Memory B cell (primary cell): Measurements from ENCODE around the gene ZNF391.
"Not testable (repeated sequence)": the region's sequence is repeated elsewhere in the genome, so short reads cannot be mapped to it uniquely, and the experiment has no call there.

Source experiments
- ATAC-seq: fragments of 150-1000 bp; cut with Tn5 transposase; 2 replicates; pipeline ENCODE4 v1.10.0; 2021; ENCODE audit warnings: low read depth, mild to moderate bottlenecking, moderate library complexity
- DNase-seq, 2 donors: peaks; one replicate each; pipeline ENCODE4 v3.0.0; 2022; ENCODE audit warnings: low spot score in 2 of 2
- H3K27ac Mint-ChIP-seq: one replicate; pipeline ENCODE4 v1.8.0; 2022; ENCODE audit warnings: mild to moderate bottlenecking, moderate library complexity, mixed read lengths
- H3K27me3 Mint-ChIP-seq: one replicate; pipeline ENCODE4 v1.8.0; 2022; ENCODE audit warnings: mixed read lengths
- H3K36me3 Mint-ChIP-seq: one replicate; pipeline ENCODE4 v1.8.0; 2022; ENCODE audit warnings: mild to moderate bottlenecking, mixed read lengths
- H3K4me1 Mint-ChIP-seq: one replicate; pipeline ENCODE4 v1.8.0; 2022; ENCODE audit warnings: mixed read lengths
- H3K4me3 Mint-ChIP-seq: one replicate; pipeline ENCODE4 v1.8.0; 2022; ENCODE audit warnings: mild to moderate bottlenecking, moderate library complexity, mixed read lengths
- H3K9me3 Mint-ChIP-seq: one replicate; pipeline ENCODE4 v1.8.0; 2022; ENCODE audit warnings: mixed read lengths

Gene ZNF391

GRCh38 chr6:27400877-27401642 is 12.5 kb downstream of the ZNF391 start:
- ATAC-seq (no peak), DNase-seq (no peak)
- Mint-ChIP-seq H3K4me3 (no peak overlapping the region), H3K4me1 (no peaks in the 10 kb centered on the region), H3K36me3 (peaks cover 48% of the 10 kb centered on the region), H3K9me3 (peaks cover 27% of the 10 kb centered on the region), H3K27me3 (peaks cover 2% of the 10 kb centered on the region), H3K27ac (no peak overlapping the region)

- ATAC-seq = no peak
- Mint-ChIP-seq H3K27ac (no peak overlapping the region), H3K4me3 (no peak overlapping the region), H3K36me3 (peaks cover 22% of the 10 kb centered on the region), H3K27me3 (peaks cover 2% of the 10 kb centered on the region), H3K9me3 (peaks cover 21% of the 10 kb centered on the region), H3K4me1 (peaks cover 6% of the 10 kb centered on the region)
- DNase-seq = no peak
These were observed 17.5 kb downstream of the ZNF391 start for GRCh38 chr6:27406085-27406484.

- Mint-ChIP-seq H3K9me3 (peaks cover 13% of the 10 kb centered on the region), H3K4me1 (peaks cover 6% of the 10 kb centered on the region), H3K27me3 (peaks cover 2% of the 10 kb centered on the region), H3K4me3 (no peak overlapping the region), H3K27ac (no peak overlapping the region), H3K36me3 (peaks cover 13% of the 10 kb centered on the region)
- DNase-seq (no peak), ATAC-seq (no peak)
These were observed 18.7 kb downstream of the ZNF391 start for GRCh38 chr6:27407153-27407814.

GRCh38 chr6:27414300-27414699 is 25.7 kb downstream of the ZNF391 start:
- Mint-ChIP-seq H3K27me3 (peaks cover 1% of the 10 kb centered on the region), H3K4me3 (no peak overlapping the region), H3K27ac (no peak overlapping the region), H3K36me3 (peaks cover 6% of the 10 kb centered on the region), H3K9me3 (peaks cover 8% of the 10 kb centered on the region), H3K4me1 (no peaks in the 10 kb centered on the region)
- no peak for DNase-seq
- no peak for ATAC-seq

- DNase-seq = no peak
- peaks cover 5% of the 10 kb centered on the region for H3K27me3 Mint-ChIP-seq
- peaks cover 5% of the 10 kb centered on the region for H3K36me3 Mint-ChIP-seq
- no peak for ATAC-seq
- H3K9me3 Mint-ChIP-seq = peaks cover 7% of the 10 kb centered on the region
- no peak overlapping the region for H3K4me3 Mint-ChIP-seq
- no peak overlapping the region for H3K27ac Mint-ChIP-seq
- H3K4me1 Mint-ChIP-seq = no peaks in the 10 kb centered on the region
These were observed 26.4 kb downstream of the ZNF391 start for GRCh38 chr6:27414996-27415395.

GRCh38 chr6:27415898-27416297 is 27.3 kb downstream of the ZNF391 start:
- DNase-seq (no peak), ATAC-seq (no peak)
- H3K36me3 Mint-ChIP-seq = peaks cover 5% of the 10 kb centered on the region
- peaks cover 5% of the 10 kb centered on the region for H3K9me3 Mint-ChIP-seq
- peaks cover 5% of the 10 kb centered on the region for H3K27me3 Mint-ChIP-seq
- no peaks in the 10 kb centered on the region for H3K4me1 Mint-ChIP-seq
- H3K4me3 Mint-ChIP-seq = no peak overlapping the region
- no peak overlapping the region for H3K27ac Mint-ChIP-seq

- ATAC-seq (no peak), DNase-seq (no peak)
- Mint-ChIP-seq H3K4me3 (no peak overlapping the region), H3K27ac (no peak overlapping the region), H3K9me3 (peaks cover 5% of the 10 kb centered on the region), H3K27me3 (peaks cover 5% of the 10 kb centered on the region), H3K36me3 (peaks cover 6% of the 10 kb centered on the region), H3K4me1 (no peaks in the 10 kb centered on the region)
These were observed 30.8 kb downstream of the ZNF391 start for GRCh38 chr6:27419363-27419762.

- ATAC-seq (no peak), DNase-seq (no peak)
- Mint-ChIP-seq H3K27ac (no peak overlapping the region), H3K4me3 (no peak overlapping the region), H3K27me3 (peaks cover 4% of the 10 kb centered on the region), H3K36me3 (peaks cover 4% of the 10 kb centered on the region), H3K4me1 (no peaks in the 10 kb centered on the region), H3K9me3 (peaks cover 1% of the 10 kb centered on the region)
These were observed 34.2 kb downstream of the ZNF391 start for GRCh38 chr6:27422651-27423332.

- H3K27me3 Mint-ChIP-seq, H3K36me3 Mint-ChIP-seq, ATAC-seq, H3K9me3 Mint-ChIP-seq, H3K27ac Mint-ChIP-seq, H3K4me1 Mint-ChIP-seq, H3K4me3 Mint-ChIP-seq, DNase-seq: not testable (repeated sequence)
These were observed 36.3 kb downstream of the ZNF391 start for GRCh38 chr6:27424851-27425250.

- DNase-seq (no peak), ATAC-seq (no peak)
- Mint-ChIP-seq H3K4me3 (no peak overlapping the region), H3K27me3 (no peaks in the 10 kb centered on the region), H3K36me3 (peaks cover 2% of the 10 kb centered on the region), H3K4me1 (no peaks in the 10 kb centered on the region), H3K9me3 (peaks cover 1% of the 10 kb centered on the region), H3K27ac (no peak overlapping the region)
These were observed 37.6 kb downstream of the ZNF391 start for GRCh38 chr6:27426045-27426620.

GRCh38 chr6:27428502-27428901 is 39.9 kb downstream of the ZNF391 start:
- Mint-ChIP-seq H3K27ac (no peak overlapping the region), H3K27me3 (no peaks in the 10 kb centered on the region), H3K36me3 (peaks cover 2% of the 10 kb centered on the region), H3K4me1 (no peaks in the 10 kb centered on the region), H3K9me3 (peaks cover 1% of the 10 kb centered on the region), H3K4me3 (no peak overlapping the region)
- DNase-seq = no peak
- ATAC-seq = no peak

- Mint-ChIP-seq H3K4me1 (no peaks in the 10 kb centered on the region), H3K27me3 (no peaks in the 10 kb centered on the region), H3K27ac (no peak overlapping the region), H3K9me3 (peaks cover 5% of the 10 kb centered on the region), H3K4me3 (no peak overlapping the region), H3K36me3 (peaks cover 5% of the 10 kb centered on the region)
- DNase-seq (no peak), ATAC-seq (no peak)
These were observed 40.4 kb downstream of the ZNF391 start for GRCh38 chr6:27428966-27429365.

- no peaks in the 10 kb centered on the region for H3K4me1 Mint-ChIP-seq
- no peak overlapping the region for H3K27ac Mint-ChIP-seq
- peaks cover 8% of the 10 kb centered on the region for H3K36me3 Mint-ChIP-seq
- no peak overlapping the region for H3K4me3 Mint-ChIP-seq
- DNase-seq (no peak), ATAC-seq (no peak)
- H3K9me3 Mint-ChIP-seq = peaks cover 6% of the 10 kb centered on the region
- H3K27me3 Mint-ChIP-seq = no peaks in the 10 kb centered on the region
These were observed 45.2 kb downstream of the ZNF391 start for GRCh38 chr6:27433714-27434113.

GRCh38 chr6:27439371-27439770 is 50.8 kb downstream of the ZNF391 start:
- Mint-ChIP-seq H3K9me3 (peaks cover 4% of the 10 kb centered on the region), H3K4me3 (no peak overlapping the region), H3K4me1 (no peaks in the 10 kb centered on the region), H3K27me3 (no peaks in the 10 kb centered on the region), H3K27ac (no peak overlapping the region), H3K36me3 (peaks cover 8% of the 10 kb centered on the region)
- ATAC-seq (no peak), DNase-seq (no peak)
